Activated naive CD8-positive, alpha-beta T cell treated with anti-CD3 and anti-CD28 coated beads, Interleukin-2, amount 50 U/mL, for 24 hours (primary cell): Measurements from ENCODE around the gene AP3D1.
"Not testable (repeated sequence)": the region's sequence is repeated elsewhere in the genome, so short reads cannot be mapped to it uniquely, and the experiment has no call there.

Experiments used
- ATAC-seq: fragments of 150-1000 bp; cut with Tn5 transposase; one replicate; pipeline ENCODE4 v1.10.0; 2021
- DNase-seq: peaks from one replicate; pipeline ENCODE4 v3.0.0; 2021
- H3K27ac Mint-ChIP-seq: one replicate; pipeline ENCODE4 v1.8.0; 2021; ENCODE audit warnings: mild to moderate bottlenecking, mixed read lengths
- H3K27me3 Mint-ChIP-seq: one replicate; pipeline ENCODE4 v1.8.0; 2021; ENCODE audit warnings: mixed read lengths
- H3K36me3 Mint-ChIP-seq: one replicate; pipeline ENCODE4 v1.8.0; 2021; ENCODE audit warnings: low read depth, mixed read lengths
- H3K4me1 Mint-ChIP-seq: one replicate; pipeline ENCODE4 v1.8.0; 2021; ENCODE audit warnings: mixed read lengths
- H3K4me3 Mint-ChIP-seq: one replicate; pipeline ENCODE4 v1.8.0; 2021; ENCODE audit warnings: mild to moderate bottlenecking, moderate library complexity, mixed read lengths
- H3K9me3 Mint-ChIP-seq: one replicate; pipeline ENCODE4 v1.8.0; 2021; ENCODE audit warnings: mixed read lengths

AP3D1 gene

GRCh38 chr19:2148482-2149135 lies 2.8 kb downstream of the AP3D1 start:
- H3K9me3 Mint-ChIP-seq, result no peaks in the 10 kb centered on the region
- peaks cover 63% of the 10 kb centered on the region for H3K4me1 Mint-ChIP-seq
- H3K36me3 Mint-ChIP-seq, result peaks cover 9% of the 10 kb centered on the region
- no peaks in the 10 kb centered on the region for H3K27me3 Mint-ChIP-seq
- no peak for DNase-seq
- H3K27ac Mint-ChIP-seq, result peak overlapping the region; percentile 78
- H3K4me3 Mint-ChIP-seq, result peak overlapping the region; percentile 77
- no peak for ATAC-seq

GRCh38 chr19:2145831-2146241 lies 5.5 kb downstream of the AP3D1 start:
- no peaks in the 10 kb centered on the region for H3K27me3 Mint-ChIP-seq
- no peak for DNase-seq
- no peaks in the 10 kb centered on the region for H3K9me3 Mint-ChIP-seq
- no peak overlapping the region for H3K4me3 Mint-ChIP-seq
- H3K27ac Mint-ChIP-seq, result no peak overlapping the region
- ATAC-seq, result no peak
- peaks cover 56% of the 10 kb centered on the region for H3K4me1 Mint-ChIP-seq
- H3K36me3 Mint-ChIP-seq, result peaks cover 9% of the 10 kb centered on the region

GRCh38 chr19:2144190-2144589 lies 7.2 kb downstream of the AP3D1 start:
- Mint-ChIP-seq H3K9me3 (no peaks in the 10 kb centered on the region), H3K27ac (no peak overlapping the region), H3K36me3 (peaks cover 8% of the 10 kb centered on the region), H3K4me3 (no peak overlapping the region), H3K4me1 (peaks cover 53% of the 10 kb centered on the region), H3K27me3 (no peaks in the 10 kb centered on the region)
- DNase-seq (no peak), ATAC-seq (no peak)

GRCh38 chr19:2142173-2142829 lies 9.1 kb downstream of the AP3D1 start:
- no peak for DNase-seq
- Mint-ChIP-seq H3K36me3 (peaks cover 9% of the 10 kb centered on the region), H3K4me1 (peaks cover 36% of the 10 kb centered on the region), H3K9me3 (no peaks in the 10 kb centered on the region), H3K27me3 (no peaks in the 10 kb centered on the region), H3K4me3 (no peak overlapping the region), H3K27ac (no peak overlapping the region)
- no peak for ATAC-seq

- Mint-ChIP-seq H3K36me3 (peaks cover 11% of the 10 kb centered on the region), H3K9me3 (no peaks in the 10 kb centered on the region), H3K27me3 (no peaks in the 10 kb centered on the region), H3K4me3 (no peak overlapping the region), H3K27ac (no peak overlapping the region), H3K4me1 (peaks cover 18% of the 10 kb centered on the region)
- DNase-seq, result no peak
- ATAC-seq, result no peak
Measured at GRCh38 chr19:2140138-2140569, 11.2 kb downstream of the AP3D1 start.

- peaks cover 14% of the 10 kb centered on the region for H3K4me1 Mint-ChIP-seq
Measured at GRCh38 chr19:2139385-2140137, 11.8 kb downstream of the AP3D1 start.

GRCh38 chr19:2138061-2138728 lies 13.2 kb downstream of the AP3D1 start:
- DNase-seq, result no peak
- Mint-ChIP-seq H3K36me3 (peaks cover 13% of the 10 kb centered on the region), H3K4me1 (peaks cover 11% of the 10 kb centered on the region), H3K27ac (no peak overlapping the region), H3K9me3 (no peaks in the 10 kb centered on the region), H3K4me3 (no peak overlapping the region), H3K27me3 (no peaks in the 10 kb centered on the region)
- ATAC-seq, result no peak

More at GRCh38 chr19:2139385-2140137, 11.8 kb downstream of the AP3D1 start:
- no peak overlapping the region for H3K27ac Mint-ChIP-seq
- H3K27me3 Mint-ChIP-seq, result no peaks in the 10 kb centered on the region
- ATAC-seq (no peak), DNase-seq (no peak)
- H3K4me3 Mint-ChIP-seq, result no peak overlapping the region
- no peaks in the 10 kb centered on the region for H3K9me3 Mint-ChIP-seq
- peaks cover 11% of the 10 kb centered on the region for H3K36me3 Mint-ChIP-seq

GRCh38 chr19:2136796-2137195 lies 14.6 kb downstream of the AP3D1 start:
- no peak for ATAC-seq
- Mint-ChIP-seq H3K27ac (no peak overlapping the region), H3K27me3 (no peaks in the 10 kb centered on the region), H3K4me3 (no peak overlapping the region), H3K4me1 (peaks cover 9% of the 10 kb centered on the region), H3K9me3 (no peaks in the 10 kb centered on the region), H3K36me3 (peaks cover 23% of the 10 kb centered on the region)
- no peak for DNase-seq

GRCh38 chr19:2135474-2136402 lies 15.6 kb downstream of the AP3D1 start:
- H3K36me3 Mint-ChIP-seq, result peaks cover 24% of the 10 kb centered on the region
- peaks cover 9% of the 10 kb centered on the region for H3K4me1 Mint-ChIP-seq
- DNase-seq (no peak), ATAC-seq (no peak)
- no peaks in the 10 kb centered on the region for H3K9me3 Mint-ChIP-seq
- H3K27ac Mint-ChIP-seq, result no peak overlapping the region
- no peak overlapping the region for H3K4me3 Mint-ChIP-seq
- H3K27me3 Mint-ChIP-seq, result no peaks in the 10 kb centered on the region

GRCh38 chr19:2132731-2133490 lies 18.5 kb downstream of the AP3D1 start:
- Mint-ChIP-seq H3K27ac (no peak overlapping the region), H3K4me3 (no peak overlapping the region), H3K27me3 (no peaks in the 10 kb centered on the region), H3K36me3 (peaks cover 21% of the 10 kb centered on the region), H3K9me3 (no peaks in the 10 kb centered on the region), H3K4me1 (no peaks in the 10 kb centered on the region)
- no peak for DNase-seq
- ATAC-seq, result no peak

GRCh38 chr19:2132191-2132590 lies 19.2 kb downstream of the AP3D1 start:
- no peak for DNase-seq
- no peaks in the 10 kb centered on the region for H3K4me1 Mint-ChIP-seq
- H3K27me3 Mint-ChIP-seq, result no peaks in the 10 kb centered on the region
- ATAC-seq, result no peak
- no peak overlapping the region for H3K4me3 Mint-ChIP-seq
- H3K36me3 Mint-ChIP-seq, result peaks cover 21% of the 10 kb centered on the region
- no peak overlapping the region for H3K27ac Mint-ChIP-seq
- no peaks in the 10 kb centered on the region for H3K9me3 Mint-ChIP-seq

- DNase-seq, H3K4me1 Mint-ChIP-seq, H3K27ac Mint-ChIP-seq, ATAC-seq, H3K4me3 Mint-ChIP-seq, H3K9me3 Mint-ChIP-seq, H3K27me3 Mint-ChIP-seq: not testable (repeated sequence)
- peaks cover 19% of the 10 kb centered on the region for H3K36me3 Mint-ChIP-seq
Measured at GRCh38 chr19:2131012-2131975, 20.1 kb downstream of the AP3D1 start.
